Activated effector memory CD4-positive, alpha-beta T cell treated with anti-CD3 and anti-CD28 coated beads, Interleukin-2, amount 50 U/mL, for 16 hours (primary cell): ENCODE data around the gene DNAJB6.

Source experiments
- DNase-seq: peaks from one replicate; pipeline ENCODE4 v3.0.0-alpha.2; 2020

DNAJB6 gene

GRCh38 chr7:157445246-157445955 is 108.6 kb downstream of the DNAJB6 start:
- peak; percentile 41 for DNase-seq

- peak; percentile 58 for DNase-seq
These were observed 109.1 kb downstream of the DNAJB6 start for GRCh38 chr7:157445956-157446295.

- peak; percentile 46 for DNase-seq
These were observed 109.5 kb downstream of the DNAJB6 start for GRCh38 chr7:157446322-157446721.

- peak; percentile 31 for DNase-seq
These were observed 117.2 kb downstream of the DNAJB6 start for GRCh38 chr7:157454003-157454402.

- DNase-seq: peak; percentile 42
These were observed 120.8 kb downstream of the DNAJB6 start for GRCh38 chr7:157457355-157458253.

GRCh38 chr7:157458254-157458633 is 121.4 kb downstream of the DNAJB6 start:
- peak; percentile 38 for DNase-seq

- peak; percentile 31 for DNase-seq
These were observed 123.2 kb downstream of the DNAJB6 start for GRCh38 chr7:157459966-157460365.

GRCh38 chr7:157460721-157461120 is 123.9 kb downstream of the DNAJB6 start:
- peak; percentile 33 for DNase-seq

- DNase-seq: peak; percentile 51
These were observed 125.0 kb downstream of the DNAJB6 start for GRCh38 chr7:157461573-157462418.

GRCh38 chr7:157462419-157462771 is 125.6 kb downstream of the DNAJB6 start:
- peak; percentile 55 for DNase-seq

GRCh38 chr7:157462840-157463239 is 126.0 kb downstream of the DNAJB6 start:
- peak; percentile 53 for DNase-seq

GRCh38 chr7:157463245-157463644 is 126.4 kb downstream of the DNAJB6 start:
- DNase-seq: no peak

- DNase-seq: peak; percentile 57
These were observed 127.5 kb downstream of the DNAJB6 start for GRCh38 chr7:157464111-157464970.

- DNase-seq: peak; percentile 41
These were observed 128.4 kb downstream of the DNAJB6 start for GRCh38 chr7:157464971-157465886.

GRCh38 chr7:157465891-157466866 is 129.4 kb downstream of the DNAJB6 start:
- no peak for DNase-seq

GRCh38 chr7:157466867-157467261 is 130.1 kb downstream of the DNAJB6 start:
- DNase-seq: no peak
